NCI-H1092 (cell line): ENCODE results near the gene SH3BP2.

Experiments used
- DNase-seq: peaks from one replicate; lab custom pipeline; 2025; lab: John Stamatoyannopoulos, UW

Gene SH3BP2

GRCh38 chr4:2803624-2804448 is 11.0 kb downstream of the SH3BP2 start:
- DNase-seq, result no peak

GRCh38 chr4:2804449-2804972 is 11.6 kb downstream of the SH3BP2 start:
- DNase-seq, result no peak

- DNase-seq, result no peak
Measured at GRCh38 chr4:2804973-2805501, 12.2 kb downstream of the SH3BP2 start.

GRCh38 chr4:2805712-2806389 is 13.0 kb downstream of the SH3BP2 start:
- no peak for DNase-seq

GRCh38 chr4:2806390-2807355 is 13.8 kb downstream of the SH3BP2 start:
- DNase-seq, result peak; percentile 71

GRCh38 chr4:2807571-2807970 is 14.7 kb downstream of the SH3BP2 start:
- no peak for DNase-seq

GRCh38 chr4:2808001-2808400 is 15.1 kb downstream of the SH3BP2 start:
- no peak for DNase-seq

- DNase-seq, result peak; percentile 49
Measured at GRCh38 chr4:2809610-2810180, 16.8 kb downstream of the SH3BP2 start.

GRCh38 chr4:2810388-2810787 is 17.5 kb downstream of the SH3BP2 start:
- DNase-seq, result no peak

- no peak for DNase-seq
Measured at GRCh38 chr4:2811830-2812611, 19.1 kb downstream of the SH3BP2 start.

GRCh38 chr4:2812612-2813354 is 19.9 kb downstream of the SH3BP2 start:
- DNase-seq, result no peak

- DNase-seq, result no peak
Measured at GRCh38 chr4:2813446-2814405, 20.8 kb downstream of the SH3BP2 start.

GRCh38 chr4:2814627-2815270 is 21.9 kb downstream of the SH3BP2 start:
- no peak for DNase-seq

GRCh38 chr4:2816401-2816954 is 23.6 kb downstream of the SH3BP2 start:
- no peak for DNase-seq

- DNase-seq, result no peak
Measured at GRCh38 chr4:2817137-2817536, 24.3 kb downstream of the SH3BP2 start.

GRCh38 chr4:2817701-2818350 is 24.9 kb downstream of the SH3BP2 start:
- peak; percentile 53 for DNase-seq

- no peak for DNase-seq
Measured at GRCh38 chr4:2818351-2818939, 25.6 kb downstream of the SH3BP2 start.
